Hepatocyte (in vitro differentiated cells): ENCODE results near the gene PSMB3.

ENCODE experiments used
- CTCF ChIP-seq: fragments of 200-600 bp; sonication (generic); IDR thresholded peaks from 2 replicates; pipeline ENCODE4 v1.5.1; 2016; ENCODE audit warnings: antibody characterized with exemption, mild to moderate bottlenecking; ENCODE audit not compliant: poor library complexity
- EZH2phosphoT487 ChIP-seq: fragments of 200-600 bp; sonication (generic); IDR thresholded peaks from one replicate; pipeline ENCODE4 v1.6.1; 2018; ENCODE audit warnings: antibody characterized with exemption, mild to moderate bottlenecking, low read depth, moderate library complexity; ENCODE audit not compliant: unreplicated experiment, severe bottlenecking

DNA sequence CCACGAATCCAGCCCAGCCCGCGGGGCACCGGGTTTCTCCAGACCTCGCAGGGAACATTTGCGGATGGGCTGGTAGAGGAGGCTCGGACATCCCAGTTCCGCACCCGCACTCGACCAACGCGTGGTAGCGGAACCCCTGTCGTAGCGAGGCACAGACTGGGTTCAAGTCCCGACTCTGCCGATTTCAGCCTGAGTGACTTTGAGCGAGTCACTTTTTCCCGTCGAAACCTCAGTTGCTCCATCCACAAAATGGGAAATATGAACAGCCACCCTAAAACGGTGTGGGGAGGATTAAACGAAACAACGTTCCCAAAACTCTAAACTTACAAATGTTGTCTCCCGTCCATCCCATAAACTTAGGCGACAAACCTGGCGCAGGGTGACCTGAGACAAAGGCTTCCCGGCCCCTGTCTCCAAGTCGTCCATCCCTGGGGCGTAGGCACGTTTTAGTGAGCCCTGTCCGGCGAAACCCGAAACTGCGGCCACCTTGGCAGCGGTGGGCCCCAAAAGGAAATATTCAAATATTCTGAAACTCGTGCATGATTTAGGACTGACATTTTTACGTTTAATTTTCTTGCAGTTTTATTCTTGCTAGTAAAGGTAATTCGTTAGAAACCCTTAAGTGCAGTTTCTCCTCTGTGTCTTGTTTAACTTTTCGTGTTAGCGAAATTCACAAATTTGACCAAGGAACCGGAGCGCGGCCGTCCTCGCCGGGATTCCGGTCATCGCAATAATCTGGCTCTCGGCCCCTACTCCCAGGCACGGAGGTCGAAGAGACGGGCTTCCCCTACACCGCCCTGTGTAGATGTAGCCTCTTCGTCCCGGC is 49.4 kb upstream of the PSMB3 start:
- TF ChIP-seq CTCF, result no peak
- TF ChIP-seq EZH2phosphoT487, result no peak
